AG04450 (cell line): ENCODE results near the gene OR2F2. TPM values are rescaled to one million over a fixed set of nuclear protein-coding genes. Genes with fewer than 3 reads are reported as not detected.

ENCODE experiments used
- CTCF ChIA-PET: fragments of 300-600, 350-600 bp; formaldehyde crosslinking; extraction: SDS; loops from one replicate; lab custom pipeline; 2022; ENCODE audit warnings: antibody characterized with exemption, inconsistent platforms; lab: Charles Lee
- POLR2A ChIA-PET: fragments of 350-600 bp; formaldehyde crosslinking; extraction: SDS; loops from one replicate; lab custom pipeline; 2021; ENCODE audit warnings: antibody characterized with exemption, inconsistent platforms; lab: Yijun Ruan, JAX
- DNase-seq: peaks from one replicate; pipeline ENCODE4 v3.0.0-alpha.2; 2011; ENCODE audit warnings: low read depth, low spot score
- H3K27ac ChIP-seq: one replicate; pipeline ENCODE4 v1.5.1; 2012; ENCODE audit warnings: low read depth, low read length, control low read depth
- H3K27me3 ChIP-seq: one replicate; pipeline ENCODE4 v1.6.0; 2012; ENCODE audit warnings: low read length; ENCODE audit not compliant: control insufficient read depth, insufficient read depth
- H3K4me3 ChIP-seq: 2 replicates; pipeline ENCODE4 v1.5.1; 2011; ENCODE audit warnings: mild to moderate bottlenecking, low read depth, low read length, control low read depth
- H3K9me3 ChIP-seq: 2 replicates; pipeline ENCODE4 v1.5.1; 2012; ENCODE audit warnings: low read length; ENCODE audit not compliant: control insufficient read depth, insufficient read depth
- CTCF ChIP-seq: IDR thresholded peaks from 2 replicates; pipeline ENCODE4 v1.5.1; 2011; ENCODE audit warnings: low read depth, low read length, control low read depth, inconsistent platforms
- polyA plus RNA-seq: library from polyadenylated mRNA; depleted of rRNA; stranded (reverse); fragments of >200 nt; gene quantifications from 2 replicates; pipeline ENCODE4 v1.2.3, GENCODE V29; 2011; rRNA removed

The OR2F2 gene
- polyA plus RNA-seq, 1 experiment = not detected

GRCh38 chr7:143979359-143979758, 44.3 kb downstream of the OR2F2 start:
- Histone ChIP-seq H3K27me3 (no peaks in the 10 kb centered on the region), H3K9me3 (peaks cover 3% of the 10 kb centered on the region; the same call in 1 of the 2 replicates), H3K4me3 (no peak overlapping the region), H3K27ac (no peak overlapping the region)
- no peak for TF ChIP-seq CTCF
- POLR2A ChIA-PET = no interaction called here
- CTCF ChIA-PET = interaction anchor here (0.6 kb wide), 2 partner anchors 41 to 78 kb away, joined by 3 to 4 read pairs; partner anchors contain the start of gene TCAF1
- no peak for DNase-seq

- Histone ChIP-seq H3K9me3 (peaks cover 3% of the 10 kb centered on the region; the same call in 1 of the 2 replicates), H3K27ac (no peak overlapping the region), H3K27me3 (no peaks in the 10 kb centered on the region), H3K4me3 (no peak overlapping the region)
- no peak for DNase-seq
- no peak for TF ChIP-seq CTCF
- ChIA-PET POLR2A (no interaction called here), CTCF (interaction anchor here (0.6 kb wide), 2 partner anchors 40 to 78 kb away, joined by 3 to 4 read pairs; partner anchors contain the start of gene TCAF1)
These were observed 45.0 kb downstream of the OR2F2 start for GRCh38 chr7:143979998-143980397.

- Histone ChIP-seq H3K27me3 (no peaks in the 10 kb centered on the region), H3K27ac (no peak overlapping the region), H3K9me3 (peaks cover 3% of the 10 kb centered on the region; the same call in 1 of the 2 replicates), H3K4me3 (no peak overlapping the region)
- POLR2A ChIA-PET = no interaction called here
- no peak for TF ChIP-seq CTCF
- no peak for DNase-seq
- CTCF ChIA-PET = no interaction called here
These were observed 45.9 kb downstream of the OR2F2 start for GRCh38 chr7:143980746-143981510.

- POLR2A ChIA-PET = no interaction called here
- TF ChIP-seq CTCF = no peak
- H3K27me3 ChIP-seq = no peaks in the 10 kb centered on the region
- CTCF ChIA-PET = no interaction called here
- no peak overlapping the region for H3K4me3 ChIP-seq
- H3K9me3 ChIP-seq = peaks cover 3% of the 10 kb centered on the region; the same call in 1 of the 2 replicates
- no peak overlapping the region for H3K27ac ChIP-seq
- DNase-seq = no peak
These were observed 48.9 kb downstream of the OR2F2 start for GRCh38 chr7:143983960-143984359.

Other genes starting within 250 kb of the OR2F2 start
- gene CTAGE6, start 177.5 kb upstream of the OR2F2 start, polyA plus RNA-seq = not detected in 2 replicates
- gene TCAF1, start 33.1 kb upstream of the OR2F2 start, polyA plus RNA-seq = 57.0 and 61.3 TPM in 2 replicates
- gene OR2F1, start 19.6 kb downstream of the OR2F2 start, polyA plus RNA-seq = not detected in 2 replicates
- gene OR6B1, start 65.1 kb downstream of the OR2F2 start, polyA plus RNA-seq = not detected in 2 replicates
- gene OR2A5, start 113.7 kb downstream of the OR2F2 start, polyA plus RNA-seq = not detected in 2 replicates
- gene OR2A25, start 134.6 kb downstream of the OR2F2 start, polyA plus RNA-seq = not detected in 2 replicates
- gene OR2A12, start 151.0 kb downstream of the OR2F2 start, polyA plus RNA-seq = not detected in 2 replicates
- not detected in 2 replicates for gene OR2A2, start 174.3 kb downstream of the OR2F2 start, polyA plus RNA-seq
- gene OR2A14, start 187.9 kb downstream of the OR2F2 start, polyA plus RNA-seq = not detected in 2 replicates
- 0.04 TPM in 1 of 2 replicates, not detected in the other for gene CTAGE4, start 248.2 kb downstream of the OR2F2 start, polyA plus RNA-seq